Activated T-helper 1 cell treated with anti-CD3 and anti-CD28 coated beads, Interleukin-12 subunit alpha, Interleukin-12 subunit beta, Interleukin-2, Interleukin-4 antibody, amounts not matched to agents 30 ng/mL and 10 ng/mL and 1 ng/mL, durations not matched to agents 14 hours and 24 hours and 36 hours (primary cell): ENCODE results near the gene GLRB. TPM values are rescaled to one million over a fixed set of nuclear protein-coding genes. Genes with fewer than 3 reads are reported as not detected.

ENCODE experiments used
- total RNA-seq: library from RNA; stranded (reverse); gene quantifications from 2 replicates; pipeline ENCODE4 v1.2.3, GENCODE V29; 2022

Gene GLRB
- total RNA-seq, 1 donor from 2014 or later: not detected

Other genes with a start within 250 kb of the GLRB start
- not detected in 2 replicates for gene PDGFC, start 104.4 kb upstream of the GLRB start, total RNA-seq
- gene GRIA2, start 144.6 kb downstream of the GLRB start, total RNA-seq: not detected in 2 replicates